ENCODE data around the gene HDAC4. TPM values are rescaled to one million over a fixed set of nuclear protein-coding genes. Genes with fewer than 3 reads are reported as not detected.

The HDAC4 gene
- total RNA-seq, 1 experiment from 2014 or later, result 44.4 TPM

- TF ChIP-seq ZNF532 (CRISPR knock-in tag; IDR thresholded peaks at IDR 0.05; ENCODE audit: borderline replicate concordance) (no peak), ZMAT4 (CRISPR knock-in tag; IDR thresholded peaks at IDR 0.05) (no peak), IRF1 (CRISPR knock-in tag; IDR thresholded peaks at IDR 0.05) (no peak), MXD4 (CRISPR knock-in tag; IDR thresholded peaks at IDR 0.05; ENCODE audit: borderline replicate concordance) (no peak), HMGA2 (CRISPR knock-in tag; IDR thresholded peaks at IDR 0.05) (no peak), TEAD4 (CRISPR knock-in tag; IDR thresholded peaks at IDR 0.05) (no peak), ZBTB43 (CRISPR knock-in tag; IDR thresholded peaks at IDR 0.05) (no peak)
Observed at GRCh38 chr2:239387811-239388210, 13.0 kb downstream of the HDAC4 start (continued).

- DNase-seq (ENCODE audit: low spot score), result no peak
- Mint-ChIP-seq H3K9me3 (peaks cover 3% of the 10 kb centered on the region; the same call in 1 of the 2 replicates), H3K36me3 (peaks cover 11% of the 10 kb centered on the region), H3K27ac (peak overlapping the region; percentile 51; the same call in 1 of the 2 replicates), H3K27me3 (ENCODE audit: low read depth) (no peaks in the 10 kb centered on the region), H3K4me3 (no peak overlapping the region), H3K4me1 (peaks cover 30% of the 10 kb centered on the region)
- no peak for ATAC-seq
- CTCF ChIA-PET, result interaction anchor here (1.2 kb wide), 1 partner anchor 243 kb away, joined by 4 read pairs; no protein-coding TSS in a partner anchor
- POLR2A ChIA-PET, result no interaction called here
- TF ChIP-seq IRF2 (CRISPR knock-in tag; IDR thresholded peaks at IDR 0.05; ENCODE audit: borderline replicate concordance, low read depth), result no peak
Observed at GRCh38 chr2:239386872-239387445, 13.9 kb downstream of the HDAC4 start.

GRCh38 chr2:239386001-239386670, 14.7 kb downstream of the HDAC4 start:
- TF ChIP-seq ZNF281 (CRISPR knock-in tag; IDR thresholded peaks at IDR 0.05), result no peak
- TF ChIP-seq ZNF317 (CRISPR knock-in tag; IDR thresholded peaks at IDR 0.05; ENCODE audit: borderline replicate concordance, low read depth), result no peak
- no peak for TF ChIP-seq ZSCAN18 (CRISPR knock-in tag; IDR thresholded peaks at IDR 0.05)
- no peak for TF ChIP-seq NFE2L1 (CRISPR knock-in tag; IDR thresholded peaks at IDR 0.05)
- TF ChIP-seq ZNF219 (CRISPR knock-in tag; IDR thresholded peaks at IDR 0.05; ENCODE audit: borderline replicate concordance), result no peak
- ChIA-PET POLR2A (no interaction called here), CTCF (interaction anchor here (0.5 kb wide), 1 partner anchor 90 kb away, joined by 4 read pairs; no protein-coding TSS in a partner anchor)
- peaks cover 11% of the 10 kb centered on the region for H3K36me3 Mint-ChIP-seq
- peaks cover 3% of the 10 kb centered on the region; the same call in 1 of the 2 replicates for H3K9me3 Mint-ChIP-seq
- peak overlapping the region; percentile 89 for H3K27ac Mint-ChIP-seq
- DNase-seq (ENCODE audit: low spot score) (no peak), ATAC-seq (no peak)
- no peaks in the 10 kb centered on the region for H3K27me3 Mint-ChIP-seq (ENCODE audit: low read depth)
- H3K4me3 Mint-ChIP-seq, result no peak overlapping the region
- peaks cover 33% of the 10 kb centered on the region for H3K4me1 Mint-ChIP-seq

Data from WTC11 (cell line).